T-helper 1 cell treated with Interleukin-12 subunit alpha and Interleukin-12 subunit beta and Interleukin-4 antibody, amounts not matched to agents 30 μg/mL and 1 μg/mL, for 36 hours (primary cell): Measurements from ENCODE around the gene TEAD2.
A peak's percentile ranks its signal among the peaks of the same experiment; 100 is the strongest.

Experiments
- H3K27ac Mint-ChIP-seq: one replicate; pipeline ENCODE4 v1.8.0; 2021; ENCODE audit warnings: mild to moderate bottlenecking, mixed read lengths
- H3K27me3 Mint-ChIP-seq: one replicate; pipeline ENCODE4 v1.8.0; 2021; ENCODE audit warnings: low read depth, mixed read lengths
- H3K36me3 Mint-ChIP-seq: one replicate; pipeline ENCODE4 v1.8.0; 2021; ENCODE audit warnings: low read depth, mixed read lengths
- H3K4me1 Mint-ChIP-seq: one replicate; pipeline ENCODE4 v1.8.0; 2021; ENCODE audit warnings: low read depth, mixed read lengths
- H3K4me3 Mint-ChIP-seq: one replicate; pipeline ENCODE4 v1.8.0; 2021; ENCODE audit warnings: mild to moderate bottlenecking, moderate library complexity, mixed read lengths
- H3K9me3 Mint-ChIP-seq: one replicate; pipeline ENCODE4 v1.8.0; 2021; ENCODE audit warnings: mixed read lengths

Gene TEAD2

DNA sequence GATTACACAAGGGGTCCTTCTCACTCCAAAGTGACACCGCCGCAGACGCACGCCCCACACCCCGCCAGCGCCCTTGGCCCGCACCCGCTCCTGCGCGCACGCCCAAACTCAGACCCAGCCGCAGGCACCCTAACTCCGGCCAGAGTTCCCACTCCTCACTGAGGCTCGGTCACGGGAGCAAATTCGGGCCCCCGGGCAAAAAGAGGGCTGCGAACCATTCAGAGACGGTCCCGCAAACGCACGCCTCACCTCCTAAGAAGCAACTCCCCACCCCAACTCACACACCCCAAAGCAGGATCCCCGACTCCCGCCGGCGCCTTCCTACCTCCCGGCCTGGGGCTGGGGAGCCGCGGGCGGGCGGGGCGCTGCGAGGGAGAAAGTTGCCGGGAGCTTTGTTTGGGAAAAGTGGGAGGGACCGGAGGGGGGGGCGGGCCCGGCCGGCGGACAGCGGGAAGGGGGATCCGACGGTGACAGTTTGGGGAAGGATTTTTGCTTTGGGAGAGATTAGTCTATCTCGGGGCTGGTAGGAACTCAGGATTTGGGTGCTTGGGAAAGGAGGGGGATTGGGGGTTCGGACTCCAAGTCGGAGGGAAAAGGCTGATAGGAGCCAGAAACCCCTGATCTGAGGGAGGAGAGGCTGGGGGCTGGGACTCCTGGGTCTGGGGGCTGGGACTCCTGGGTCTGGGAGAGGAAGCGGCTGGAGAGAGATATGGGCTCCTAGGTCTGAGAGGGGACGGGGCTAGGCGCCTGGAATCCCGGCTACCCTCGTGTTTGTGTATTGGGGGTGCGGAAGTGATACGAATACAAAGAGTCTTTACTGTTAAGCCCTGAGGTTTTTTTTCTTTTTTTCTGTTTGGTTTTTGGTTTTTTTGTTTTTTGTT lies at the start of gene TEAD2:
TEAD2 (minus strand) TSS at position 369 of the 881 bp plus-strand sequence. CDS start 2,341 bp downstream, outside the sequence.
- H3K4me1 Mint-ChIP-seq: peaks cover 8% of the 10 kb centered on the region
- H3K4me3 Mint-ChIP-seq: no peak within 1 kb of the TSS
- peaks cover 18% of the 10 kb centered on the region for H3K27me3 Mint-ChIP-seq
- H3K27ac Mint-ChIP-seq: no peak within 1 kb of the TSS
- H3K9me3 Mint-ChIP-seq: no peaks in the 10 kb centered on the region
- H3K36me3 Mint-ChIP-seq: no peaks in the 10 kb centered on the region

- H3K27ac Mint-ChIP-seq: peak overlapping the region; percentile 10
- no peak overlapping the region for H3K4me3 Mint-ChIP-seq
- no peaks in the 10 kb centered on the region for H3K36me3 Mint-ChIP-seq
- H3K4me1 Mint-ChIP-seq: peaks cover 39% of the 10 kb centered on the region
- peaks cover 7% of the 10 kb centered on the region for H3K27me3 Mint-ChIP-seq
- H3K9me3 Mint-ChIP-seq: no peaks in the 10 kb centered on the region
Measured at GRCh38 chr19:49411681-49412326, 49.6 kb upstream of the TEAD2 start.

DNA sequence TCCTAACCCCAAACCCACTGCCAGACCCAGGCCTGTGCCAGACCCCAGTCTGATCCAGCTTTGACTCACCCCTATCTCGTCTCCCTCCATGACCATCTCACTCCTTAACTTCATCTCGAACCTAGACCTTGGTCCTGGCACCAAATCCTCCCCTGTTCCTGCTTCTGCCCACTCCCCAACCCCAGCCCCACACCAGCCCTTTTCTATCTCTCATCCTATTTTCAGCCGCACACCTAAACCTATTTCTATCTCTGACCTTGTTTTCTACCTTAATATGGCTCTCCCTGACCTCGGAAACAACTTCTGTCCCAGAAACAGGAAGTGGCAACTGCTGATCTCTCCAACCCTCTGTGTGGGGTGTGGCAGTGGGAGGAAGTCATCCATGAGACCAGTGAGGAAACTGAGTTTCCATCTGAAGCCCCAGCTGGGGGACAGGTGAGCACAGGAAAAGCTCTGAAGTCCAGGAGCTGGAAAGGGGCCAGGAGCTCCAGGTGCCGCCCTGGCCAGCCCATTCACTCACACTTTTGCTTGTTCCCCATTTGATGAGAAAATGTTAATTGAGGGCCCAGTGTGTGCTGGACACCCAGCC lies 47.3 kb upstream of the TEAD2 start:
- H3K27ac Mint-ChIP-seq: peak overlapping the region; percentile 66
- no peaks in the 10 kb centered on the region for H3K36me3 Mint-ChIP-seq
- H3K4me1 Mint-ChIP-seq: peaks cover 39% of the 10 kb centered on the region
- H3K4me3 Mint-ChIP-seq: peak overlapping the region; percentile 62
- no peaks in the 10 kb centered on the region for H3K9me3 Mint-ChIP-seq
- H3K27me3 Mint-ChIP-seq: no peaks in the 10 kb centered on the region

DNA sequence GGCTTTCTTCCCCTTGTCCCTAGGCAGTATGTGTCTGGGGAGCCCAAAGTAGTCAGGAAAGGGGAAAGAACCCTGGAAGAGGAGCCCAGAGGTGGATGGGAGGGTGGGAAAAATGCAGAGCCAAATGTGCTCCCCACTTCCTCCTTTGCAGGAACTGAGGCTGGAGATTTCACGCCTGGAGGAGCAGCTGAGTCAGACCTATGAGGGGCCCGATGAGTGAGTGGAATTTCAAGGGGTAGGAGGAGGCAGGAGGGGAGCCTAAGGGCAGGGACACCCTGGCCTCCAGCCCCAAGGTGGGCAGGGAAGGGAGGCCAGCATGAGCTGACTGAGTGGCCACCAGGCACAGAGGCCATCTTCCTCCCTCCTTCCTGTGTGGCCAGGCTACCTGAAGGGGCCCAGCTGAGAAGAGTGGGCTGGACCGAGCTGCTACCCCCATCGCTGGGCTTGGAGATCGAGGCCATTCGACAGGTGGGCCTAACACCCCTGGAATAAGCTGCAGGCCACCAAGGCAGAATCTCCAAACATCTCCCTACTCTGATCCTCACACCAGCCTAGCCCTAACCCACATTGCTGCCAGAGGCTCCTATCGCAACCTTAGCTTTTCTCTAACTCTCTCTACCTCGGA lies 46.7 kb upstream of the TEAD2 start:
- Mint-ChIP-seq H3K27ac (peak overlapping the region; percentile 66), H3K4me3 (peak overlapping the region; percentile 62), H3K4me1 (peaks cover 39% of the 10 kb centered on the region), H3K36me3 (no peaks in the 10 kb centered on the region), H3K27me3 (no peaks in the 10 kb centered on the region), H3K9me3 (no peaks in the 10 kb centered on the region)

GRCh38 chr19:49407482-49408015 lies 45.3 kb upstream of the TEAD2 start:
- Mint-ChIP-seq H3K4me3 (no peak overlapping the region), H3K36me3 (no peaks in the 10 kb centered on the region), H3K9me3 (no peaks in the 10 kb centered on the region), H3K4me1 (peaks cover 39% of the 10 kb centered on the region), H3K27me3 (no peaks in the 10 kb centered on the region), H3K27ac (no peak overlapping the region)

GRCh38 chr19:49407079-49407478 lies 44.9 kb upstream of the TEAD2 start:
- Mint-ChIP-seq H3K9me3 (no peaks in the 10 kb centered on the region), H3K4me1 (peaks cover 37% of the 10 kb centered on the region), H3K27me3 (no peaks in the 10 kb centered on the region), H3K36me3 (no peaks in the 10 kb centered on the region), H3K4me3 (no peak overlapping the region), H3K27ac (no peak overlapping the region)

DNA sequence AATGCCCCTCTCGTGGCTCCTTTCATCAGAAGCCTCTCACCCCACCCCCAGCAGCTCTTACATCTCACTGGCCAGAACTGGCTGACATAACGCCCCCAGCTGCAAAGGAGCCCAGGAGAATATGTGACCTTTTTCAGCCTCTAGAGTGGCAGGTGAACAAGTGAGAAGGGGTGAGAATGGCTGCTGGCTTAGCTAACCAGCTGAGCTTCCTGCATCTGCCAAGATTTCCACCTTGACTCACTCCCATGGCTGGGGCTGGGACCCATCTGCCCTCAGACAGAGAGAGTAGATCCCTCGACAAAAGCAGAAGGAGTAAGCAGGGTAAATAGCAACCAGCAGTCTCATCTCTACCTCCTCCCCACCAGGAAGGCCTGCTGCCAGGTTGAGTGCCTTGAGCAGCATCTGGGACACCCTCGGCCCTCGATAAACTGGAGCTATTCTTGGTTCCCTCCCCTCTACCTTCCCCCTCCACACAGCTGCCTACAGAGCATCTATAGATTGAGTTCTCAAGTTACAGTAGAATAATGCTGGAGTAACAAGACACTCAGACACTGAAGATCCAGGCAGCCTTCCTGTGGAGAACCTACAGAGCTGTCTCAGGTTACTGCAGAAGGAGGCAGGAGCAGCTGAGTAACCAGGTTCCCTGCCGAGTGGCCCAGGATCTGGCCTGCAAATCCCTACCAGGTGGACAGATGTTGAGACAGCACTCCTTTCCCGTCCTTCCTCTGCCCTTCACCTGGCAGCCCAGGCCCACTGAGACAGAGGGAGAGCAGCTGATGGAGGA lies 41.4 kb upstream of the TEAD2 start:
- H3K4me3 Mint-ChIP-seq: no peak overlapping the region
- H3K9me3 Mint-ChIP-seq: no peaks in the 10 kb centered on the region
- H3K27me3 Mint-ChIP-seq: peaks cover 2% of the 10 kb centered on the region
- H3K27ac Mint-ChIP-seq: peak overlapping the region; percentile 39
- H3K4me1 Mint-ChIP-seq: peaks cover 17% of the 10 kb centered on the region
- no peaks in the 10 kb centered on the region for H3K36me3 Mint-ChIP-seq

GRCh38 chr19:49400029-49400428 lies 37.8 kb upstream of the TEAD2 start:
- Mint-ChIP-seq H3K4me1 (peaks cover 11% of the 10 kb centered on the region), H3K27ac (no peak overlapping the region), H3K27me3 (peaks cover 10% of the 10 kb centered on the region), H3K9me3 (no peaks in the 10 kb centered on the region), H3K4me3 (no peak overlapping the region), H3K36me3 (no peaks in the 10 kb centered on the region)

GRCh38 chr19:49398931-49399330 lies 36.7 kb upstream of the TEAD2 start:
- no peak overlapping the region for H3K4me3 Mint-ChIP-seq
- peaks cover 10% of the 10 kb centered on the region for H3K27me3 Mint-ChIP-seq
- no peak overlapping the region for H3K27ac Mint-ChIP-seq
- peaks cover 11% of the 10 kb centered on the region for H3K4me1 Mint-ChIP-seq
- H3K36me3 Mint-ChIP-seq: no peaks in the 10 kb centered on the region
- no peaks in the 10 kb centered on the region for H3K9me3 Mint-ChIP-seq

- H3K27me3 Mint-ChIP-seq: peaks cover 10% of the 10 kb centered on the region
- H3K4me3 Mint-ChIP-seq: no peak overlapping the region
- H3K9me3 Mint-ChIP-seq: no peaks in the 10 kb centered on the region
- peaks cover 11% of the 10 kb centered on the region for H3K4me1 Mint-ChIP-seq
- no peaks in the 10 kb centered on the region for H3K36me3 Mint-ChIP-seq
- no peak overlapping the region for H3K27ac Mint-ChIP-seq
Measured at GRCh38 chr19:49398001-49398615, 35.9 kb upstream of the TEAD2 start.

DNA sequence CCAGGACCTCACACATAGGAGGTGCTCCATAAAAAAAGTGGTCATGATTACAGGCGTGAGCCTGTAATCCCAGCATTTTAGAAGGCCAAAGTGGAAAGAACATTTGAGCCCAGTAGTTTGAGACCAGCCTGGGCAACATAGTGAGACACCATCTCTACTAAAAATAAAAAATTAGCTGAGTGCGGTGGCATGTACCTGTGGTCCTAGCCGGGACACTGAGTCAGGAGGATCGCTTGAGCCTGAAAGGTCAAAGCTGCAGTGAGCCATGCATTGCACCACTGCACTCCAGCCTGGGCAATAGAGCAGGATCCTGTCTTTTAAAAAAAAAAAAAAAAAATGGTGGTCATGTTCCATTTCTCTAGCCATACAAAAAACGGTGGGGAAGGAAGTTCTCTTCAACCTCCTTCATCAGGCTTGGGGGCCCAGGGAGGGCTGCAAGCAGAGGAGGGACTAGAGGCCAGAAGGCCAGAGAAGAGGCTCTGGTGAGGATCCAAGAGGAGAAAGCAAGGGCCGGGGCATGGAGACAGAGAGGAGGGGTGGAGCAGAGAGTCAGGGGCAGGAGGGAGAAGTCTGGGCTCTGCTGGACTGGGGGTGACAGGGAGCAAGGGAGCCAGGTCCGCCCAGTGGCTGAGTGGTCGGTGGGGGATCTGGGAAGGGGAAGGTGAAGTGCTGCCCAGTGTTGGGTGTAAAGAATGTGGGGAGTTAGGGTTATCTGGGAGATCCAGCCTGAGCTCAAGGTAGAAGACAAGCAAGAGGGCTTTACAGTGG lies 34.7 kb upstream of the TEAD2 start:
- Mint-ChIP-seq H3K27ac (no peak overlapping the region), H3K4me3 (no peak overlapping the region), H3K27me3 (peaks cover 12% of the 10 kb centered on the region), H3K4me1 (peaks cover 14% of the 10 kb centered on the region), H3K9me3 (no peaks in the 10 kb centered on the region), H3K36me3 (no peaks in the 10 kb centered on the region)

DNA sequence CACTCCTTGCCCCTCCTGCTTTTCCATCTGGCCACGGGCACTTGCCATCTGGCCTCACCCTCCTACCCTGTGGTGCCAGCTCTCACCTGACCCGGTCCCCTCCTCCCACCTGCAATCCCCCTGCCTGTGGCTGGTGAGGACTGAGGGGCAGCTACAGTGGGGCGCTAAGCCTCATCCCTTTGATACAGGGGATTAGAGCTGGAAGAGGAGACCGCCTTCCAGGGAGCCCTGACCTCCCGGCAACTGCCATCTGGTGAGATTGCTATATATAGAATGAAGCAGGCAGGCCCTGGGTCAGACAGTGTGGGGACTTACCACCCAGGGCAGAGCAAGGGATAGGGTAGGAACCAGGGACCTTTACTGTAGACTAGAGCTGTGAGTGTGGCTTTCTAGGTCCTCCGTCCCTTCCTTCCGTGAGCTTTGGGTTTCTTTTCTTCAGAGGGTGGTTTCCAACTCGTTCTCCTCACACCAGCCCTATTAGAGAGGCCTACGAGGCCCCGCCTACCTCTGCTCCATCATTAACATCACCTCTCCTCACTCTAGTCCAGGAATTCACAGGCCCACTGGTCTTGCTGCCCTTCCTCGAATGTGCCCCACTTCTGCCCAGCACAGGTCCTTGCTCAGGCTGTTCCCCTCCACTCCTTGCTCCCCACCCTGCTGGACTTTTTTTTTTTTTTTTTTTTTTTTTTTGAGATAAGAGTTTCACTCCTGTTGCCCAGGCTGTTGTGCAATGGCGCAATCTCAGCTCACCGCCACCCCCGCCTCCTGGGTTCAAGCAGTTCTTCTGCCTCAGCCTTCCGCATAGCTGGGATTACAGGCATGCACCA lies 33.6 kb upstream of the TEAD2 start:
- no peaks in the 10 kb centered on the region for H3K36me3 Mint-ChIP-seq
- H3K9me3 Mint-ChIP-seq: no peaks in the 10 kb centered on the region
- H3K4me3 Mint-ChIP-seq: no peak overlapping the region
- H3K4me1 Mint-ChIP-seq: peaks cover 19% of the 10 kb centered on the region
- peaks cover 14% of the 10 kb centered on the region for H3K27me3 Mint-ChIP-seq
- no peak overlapping the region for H3K27ac Mint-ChIP-seq
